Islet of Langerhans (tissue), 1 donor: ENCODE results near the gene IRF2BP1.
"Not testable (repeated sequence)": the region's sequence is repeated elsewhere in the genome, so short reads cannot be mapped to it uniquely, and the experiment has no call there.

Source experiments
- FAIRE-seq: peaks from one replicate; lab custom pipeline; 2011; peaks lifted over from hg19 to GRCh38; lab: Jason Lieb, UNC

Gene IRF2BP1

GRCh38 chr19:45882652-45883585 lies 3.0 kb downstream of the IRF2BP1 start:
- peak; percentile 43 for FAIRE-seq

- peak; percentile 61 for FAIRE-seq
Measured at GRCh38 chr19:45881909-45882528, 3.9 kb downstream of the IRF2BP1 start.

GRCh38 chr19:45881082-45881908 lies 4.6 kb downstream of the IRF2BP1 start:
- peak; percentile 53 for FAIRE-seq

GRCh38 chr19:45879971-45880370 lies 6.0 kb downstream of the IRF2BP1 start:
- FAIRE-seq = no peak

GRCh38 chr19:45879055-45879454 lies 6.9 kb downstream of the IRF2BP1 start:
- FAIRE-seq = no peak

GRCh38 chr19:45878043-45878794 lies 7.7 kb downstream of the IRF2BP1 start:
- no peak for FAIRE-seq

- FAIRE-seq = no peak
Measured at GRCh38 chr19:45876411-45877197, 9.3 kb downstream of the IRF2BP1 start.

GRCh38 chr19:45876161-45876410 lies 9.9 kb downstream of the IRF2BP1 start:
- FAIRE-seq = no peak

- no peak for FAIRE-seq
Measured at GRCh38 chr19:45874620-45874966, 11.3 kb downstream of the IRF2BP1 start.

GRCh38 chr19:45873219-45873772 lies 12.6 kb downstream of the IRF2BP1 start:
- FAIRE-seq = no peak

GRCh38 chr19:45872095-45872919 lies 13.6 kb downstream of the IRF2BP1 start:
- no peak for FAIRE-seq

- FAIRE-seq = no peak
Measured at GRCh38 chr19:45870798-45871197, 15.1 kb downstream of the IRF2BP1 start.

- FAIRE-seq = not testable (repeated sequence)
Measured at GRCh38 chr19:45867241-45867640, 18.7 kb downstream of the IRF2BP1 start.

GRCh38 chr19:45866400-45867176 lies 19.4 kb downstream of the IRF2BP1 start:
- no peak for FAIRE-seq

- FAIRE-seq = no peak
Measured at GRCh38 chr19:45865269-45865948, 20.5 kb downstream of the IRF2BP1 start.

GRCh38 chr19:45864629-45865082 lies 21.3 kb downstream of the IRF2BP1 start:
- no peak for FAIRE-seq

GRCh38 chr19:45863840-45864628 lies 21.9 kb downstream of the IRF2BP1 start, which contains the start of gene FOXA3:
TSS of gene FOXA3 (plus strand) at chr19:45864326. CDS start at chr19:45864457, 131 bp downstream.
- FAIRE-seq = no peak

GRCh38 chr19:45863335-45863839 lies 22.6 kb downstream of the IRF2BP1 start:
- peak; percentile 55 for FAIRE-seq
